GM12864 (cell line): ENCODE data around the gene DTNB.
A peak's percentile ranks its signal among the peaks of the same experiment; 100 is the strongest.

Experiments
- DNase-seq: peaks from one replicate; pipeline ENCODE4 v3.0.0-alpha.2; 2011; ENCODE audit warnings: low read depth
- H3K4me3 ChIP-seq: 2 replicates; pipeline ENCODE4 v1.5.1; 2011; ENCODE audit warnings: mild to moderate bottlenecking, low read depth, low read length, control low read depth
- CTCF ChIP-seq: IDR thresholded peaks from 2 replicates; pipeline ENCODE4 v1.5.1; 2011; ENCODE audit warnings: low read depth, mild to moderate bottlenecking, moderate library complexity, low read length, control low read depth, inconsistent platforms; ENCODE audit errors: missing control alignments

DTNB gene

GRCh38 chr2:25684577-25685473 is 11.4 kb upstream of the DTNB start:
- H3K4me3 ChIP-seq: no peak overlapping the region
- TF ChIP-seq CTCF: no peak
- DNase-seq: no peak

GRCh38 chr2:25682082-25682481 is 8.7 kb upstream of the DTNB start:
- DNase-seq: no peak
- no peak for TF ChIP-seq CTCF
- H3K4me3 ChIP-seq: no peak overlapping the region

GRCh38 chr2:25677877-25678276 is 4.5 kb upstream of the DTNB start:
- DNase-seq: no peak
- no peak for TF ChIP-seq CTCF

DNA sequence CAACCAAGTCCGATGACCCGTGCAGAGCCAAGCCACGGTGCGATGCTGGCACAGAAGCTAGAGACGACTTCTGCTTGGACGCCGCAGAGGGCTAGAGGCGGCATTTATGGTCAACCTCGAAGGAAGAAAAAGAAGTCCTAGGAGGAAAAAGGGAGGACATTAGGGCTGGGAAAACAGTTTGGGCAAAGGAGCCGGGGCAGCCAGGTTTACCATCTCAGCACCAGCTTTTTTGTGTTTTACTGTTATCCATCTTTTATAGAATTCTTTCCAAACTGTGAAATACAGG is 643 bp upstream of the DTNB start:
- no peak for DNase-seq
- no peak for TF ChIP-seq CTCF
- H3K4me3 ChIP-seq: peak overlapping the region; percentile 58

More at GRCh38 chr2:25677877-25678276, 4.5 kb upstream of the DTNB start:
- no peak overlapping the region for H3K4me3 ChIP-seq

GRCh38 chr2:25672494-25673299 is 680 bp downstream of the DTNB start:
- TF ChIP-seq CTCF: no peak
- H3K4me3 ChIP-seq: peak overlapping the region; percentile 89
- DNase-seq: no peak

- TF ChIP-seq CTCF: no peak
- no peak overlapping the region for H3K4me3 ChIP-seq
- DNase-seq: no peak
These were observed 1.8 kb downstream of the DTNB start for GRCh38 chr2:25671622-25672021.
